ENCODE measurements around the gene DNASE1L1.

- TF ChIP-seq CTCF (conservative IDR thresholded peaks at IDR 0.05; ENCODE audit: low read depth, low read length) (no peak), EZH2 (IDR thresholded peaks at IDR 0.05; ENCODE audit: low read length, unreplicated experiment) (no peak), EZH2phosphoT487 (IDR thresholded peaks at IDR 0.05; ENCODE audit: borderline replicate concordance, low read length) (no peak)
These were observed 39.4 kb downstream of the DNASE1L1 start for GRCh38 chrX:154369449-154370299.
